GM12892 (cell line): ENCODE results near the gene TRIM24.

Experiments used
- POLR2A ChIP-seq: IDR thresholded peaks from 2 replicates; pipeline ENCODE4 v1.6.1; 2011; ENCODE audit warnings: low read depth, low read length, control low read depth
- POLR2AphosphoS5 ChIP-seq: IDR thresholded peaks from 2 replicates; pipeline ENCODE4 v1.6.1; 2011; ENCODE audit warnings: low read depth, low read length, control low read depth
- TAF1 ChIP-seq: IDR thresholded peaks from 2 replicates; pipeline ENCODE4 v1.6.1; 2011; ENCODE audit warnings: low read depth, mild to moderate bottlenecking, control low read depth, low read length, borderline replicate concordance

DNA sequence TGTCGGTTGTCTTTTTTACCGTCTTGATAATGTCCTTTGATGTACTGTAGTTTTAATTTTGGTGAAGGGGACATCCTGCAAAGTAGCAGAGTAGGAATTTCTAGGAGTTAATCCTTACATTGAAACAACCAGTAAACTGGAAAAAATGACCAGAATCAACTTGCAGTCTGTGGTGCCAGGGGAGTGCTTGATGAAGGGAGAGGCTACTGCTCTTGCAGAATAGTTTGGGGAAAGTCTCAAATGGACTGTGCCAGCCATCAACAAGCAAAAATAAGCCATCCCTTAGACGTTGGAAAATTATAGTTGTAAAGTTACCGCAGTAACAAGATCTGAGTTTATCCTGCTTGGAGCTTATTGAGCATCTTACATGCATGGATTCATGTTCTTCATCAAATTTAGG is 32.4 kb downstream of the TRIM24 start:
- no peak for TF ChIP-seq POLR2A
- TF ChIP-seq POLR2AphosphoS5, result no peak
- TF ChIP-seq TAF1, result no peak
